Measurements from ENCODE around the gene ALG12. TPM values are rescaled to one million over a fixed set of nuclear protein-coding genes. Genes with fewer than 3 reads are reported as not detected.

Gene ALG12
- total and polyA plus RNA-seq, 2 of the 13 experiments (the other 11 are each of a cell fraction or from before 2014, with no cell fraction given) = 7.8 to 15.8 TPM

DNA sequence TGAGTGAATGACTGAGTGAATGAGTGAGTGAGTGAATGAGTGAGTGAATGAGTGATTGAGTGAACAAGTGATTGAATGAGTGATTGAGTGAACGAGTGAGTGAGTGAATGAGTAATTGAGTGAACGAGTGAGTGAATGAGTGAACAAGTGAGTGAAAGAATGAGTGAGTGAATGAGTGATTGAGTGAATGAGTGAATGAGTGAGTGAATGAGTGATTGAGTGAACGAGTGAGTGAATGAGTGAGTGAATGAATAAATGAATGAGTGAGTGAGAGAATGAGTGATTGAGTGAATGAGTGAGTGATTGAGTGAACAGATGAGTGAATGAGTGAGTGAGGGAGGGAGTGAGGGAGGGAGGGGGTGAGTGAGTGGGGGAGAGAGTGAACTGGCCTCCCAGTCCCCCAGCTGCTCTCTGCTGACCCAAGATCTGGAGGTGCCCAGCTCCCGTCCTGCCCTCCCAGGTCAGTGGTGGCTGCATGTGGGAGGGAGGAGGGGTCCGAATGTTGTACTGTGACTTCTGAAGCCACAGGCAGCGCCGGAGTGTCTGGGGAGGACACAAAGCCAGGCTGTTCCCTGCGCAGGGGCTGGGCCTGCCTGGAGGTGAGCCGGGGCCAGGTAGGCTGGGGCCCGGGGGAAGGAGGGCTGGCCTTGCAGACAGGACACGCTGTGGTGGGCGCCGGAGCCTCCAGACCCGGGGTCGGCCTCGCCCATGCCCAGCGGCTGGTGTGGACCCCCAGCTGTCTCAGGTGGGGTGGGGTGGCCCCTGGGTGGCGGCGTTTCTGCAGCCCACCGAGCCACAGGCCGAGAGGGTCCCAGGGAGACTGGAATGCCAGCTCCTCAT, 24.5 kb upstream of the ALG12 start (continued):
- TF ChIP-seq PBX2 (CRISPR knock-in tag; IDR thresholded peaks at IDR 0.05) (no peak), SPEN (CRISPR knock-in tag; IDR thresholded peaks at IDR 0.05; ENCODE audit: low read depth) (peak; percentile 58; the same call in 1 of the 2 replicates), KLF15 (CRISPR knock-in tag; IDR thresholded peaks at IDR 0.05; ENCODE audit: borderline replicate concordance) (no peak), CEBPG (CRISPR knock-in tag; IDR thresholded peaks at IDR 0.05) (no peak; the same call in 1 of the 2 replicates), NFE2 (CRISPR knock-in tag; IDR thresholded peaks at IDR 0.05) (no peak), JUNB (CRISPR knock-in tag; IDR thresholded peaks at IDR 0.05; ENCODE audit: borderline replicate concordance) (no peak), RFXAP (CRISPR knock-in tag; IDR thresholded peaks at IDR 0.05; ENCODE audit: borderline replicate concordance) (peak; percentile 54; the same call in 1 of the 2 replicates), MTA1 (CRISPR knock-in tag; IDR thresholded peaks at IDR 0.05; ENCODE audit: borderline replicate concordance) (peak; percentile 44; the same call in 1 of the 2 replicates), DR1 (CRISPR knock-in tag; IDR thresholded peaks at IDR 0.05) (no peak), ZNF383 (CRISPR knock-in tag; IDR thresholded peaks at IDR 0.05; ENCODE audit: borderline replicate concordance) (no peak), KAT8 (CRISPR knock-in tag; IDR thresholded peaks at IDR 0.05) (no peak), THAP7 (CRISPR knock-in tag; IDR thresholded peaks at IDR 0.05) (no peak), THYN1 (CRISPR knock-in tag; IDR thresholded peaks at IDR 0.05; ENCODE audit: borderline replicate concordance, low read depth) (no peak), ZBTB42 (CRISPR knock-in tag; IDR thresholded peaks at IDR 0.05) (no peak), ZBTB20 (CRISPR knock-in tag; IDR thresholded peaks at IDR 0.05; ENCODE audit: borderline replicate concordance, low read depth) (peak; percentile 41; the same call in 1 of the 2 replicates), ZMAT3 (CRISPR knock-in tag; conservative IDR thresholded peaks at IDR 0.05) (0 out of 2 replicates have a peak, but pooled peaks have one; percentile 22), SOX5 (CRISPR knock-in tag; IDR thresholded peaks at IDR 0.05; ENCODE audit: borderline replicate concordance) (peak; percentile 48; the same call in 1 of the 2 replicates), TSC22D2 (CRISPR knock-in tag; IDR thresholded peaks at IDR 0.05; ENCODE audit: borderline replicate concordance) (no peak), ZNF432 (CRISPR knock-in tag; IDR thresholded peaks at IDR 0.05; ENCODE audit: borderline replicate concordance) (no peak), HOXA7 (CRISPR knock-in tag; IDR thresholded peaks at IDR 0.05) (no peak)
- TF ChIP-seq, protein P1, sequence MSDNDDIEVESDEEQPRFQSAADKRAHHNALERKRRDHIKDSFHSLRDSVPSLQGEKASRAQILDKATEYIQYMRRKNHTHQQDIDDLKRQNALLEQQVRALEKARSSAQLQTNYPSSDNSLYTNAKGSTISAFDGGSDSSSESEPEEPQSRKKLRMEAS (IDR thresholded peaks at IDR 0.05) = peak; percentile 62
- TF ChIP-seq, protein P2, sequence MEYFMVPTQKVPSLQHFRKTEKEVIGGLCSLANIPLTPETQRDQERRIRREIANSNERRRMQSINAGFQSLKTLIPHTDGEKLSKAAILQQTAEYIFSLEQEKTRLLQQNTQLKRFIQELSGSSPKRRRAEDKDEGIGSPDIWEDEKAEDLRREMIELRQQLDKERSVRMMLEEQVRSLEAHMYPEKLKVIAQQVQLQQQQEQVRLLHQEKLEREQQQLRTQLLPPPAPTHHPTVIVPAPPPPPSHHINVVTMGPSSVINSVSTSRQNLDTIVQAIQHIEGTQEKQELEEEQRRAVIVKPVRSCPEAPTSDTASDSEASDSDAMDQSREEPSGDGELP (IDR thresholded peaks at IDR 0.05; ENCODE audit: borderline replicate concordance, low read depth) = peak; percentile 60; the same call in 1 of the 2 replicates
- TF ChIP-seq, protein P3, sequence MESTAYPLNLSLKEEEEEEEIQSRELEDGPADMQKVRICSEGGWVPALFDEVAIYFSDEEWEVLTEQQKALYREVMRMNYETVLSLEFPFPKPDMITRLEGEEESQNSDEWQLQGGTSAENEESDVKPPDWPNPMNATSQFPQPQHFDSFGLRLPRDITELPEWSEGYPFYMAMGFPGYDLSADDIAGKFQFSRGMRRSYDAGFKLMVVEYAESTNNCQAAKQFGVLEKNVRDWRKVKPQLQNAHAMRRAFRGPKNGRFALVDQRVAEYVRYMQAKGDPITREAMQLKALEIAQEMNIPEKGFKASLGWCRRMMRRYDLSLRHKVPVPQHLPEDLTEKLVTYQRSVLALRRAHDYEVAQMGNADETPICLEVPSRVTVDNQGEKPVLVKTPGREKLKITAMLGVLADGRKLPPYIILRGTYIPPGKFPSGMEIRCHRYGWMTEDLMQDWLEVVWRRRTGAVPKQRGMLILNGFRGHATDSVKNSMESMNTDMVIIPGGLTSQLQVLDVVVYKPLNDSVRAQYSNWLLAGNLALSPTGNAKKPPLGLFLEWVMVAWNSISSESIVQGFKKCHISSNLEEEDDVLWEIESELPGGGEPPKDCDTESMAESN (CRISPR knock-in tag; conservative IDR thresholded peaks at IDR 0.05) = peak; percentile 53; the same call in 1 of the 2 replicates
